NOMO-1 (cell line): ENCODE results near the gene SLC43A3.
"Not testable (repeated sequence)": the region's sequence is repeated elsewhere in the genome, so short reads cannot be mapped to it uniquely, and the experiment has no call there.

ENCODE experiments used
- DNase-seq, 2 experiments: peaks; one replicate each; lab custom pipeline; 2025; ENCODE audit not compliant: unreplicated experiment in 2 of 2; lab: John Stamatoyannopoulos, UW

The SLC43A3 gene

DNA sequence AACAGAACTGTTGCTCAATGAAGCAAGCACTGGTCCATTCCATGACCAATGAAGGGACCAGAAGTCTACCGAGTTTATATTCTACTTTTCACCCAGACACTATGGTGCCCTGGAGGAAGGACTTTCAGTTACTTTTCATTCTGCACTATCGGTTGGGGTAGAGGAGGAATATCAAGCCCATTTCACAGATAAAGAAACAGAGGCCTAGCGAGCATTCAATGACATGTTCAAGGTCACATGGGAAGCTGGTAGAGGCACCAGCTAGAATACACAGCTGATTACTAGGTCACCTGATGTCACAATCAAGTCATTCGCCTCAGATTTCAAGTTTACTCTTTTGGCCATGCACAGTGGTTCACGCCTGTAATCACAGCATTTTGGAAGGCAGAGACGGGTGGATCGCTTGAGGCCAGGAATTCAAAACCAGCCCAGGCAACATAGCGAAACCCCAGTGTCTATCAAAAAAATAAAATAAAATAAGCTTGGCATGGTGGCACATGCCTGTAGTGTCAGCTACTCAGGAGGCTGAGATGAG lies 18.9 kb downstream of the SLC43A3 start:
- no peak for DNase-seq

DNA sequence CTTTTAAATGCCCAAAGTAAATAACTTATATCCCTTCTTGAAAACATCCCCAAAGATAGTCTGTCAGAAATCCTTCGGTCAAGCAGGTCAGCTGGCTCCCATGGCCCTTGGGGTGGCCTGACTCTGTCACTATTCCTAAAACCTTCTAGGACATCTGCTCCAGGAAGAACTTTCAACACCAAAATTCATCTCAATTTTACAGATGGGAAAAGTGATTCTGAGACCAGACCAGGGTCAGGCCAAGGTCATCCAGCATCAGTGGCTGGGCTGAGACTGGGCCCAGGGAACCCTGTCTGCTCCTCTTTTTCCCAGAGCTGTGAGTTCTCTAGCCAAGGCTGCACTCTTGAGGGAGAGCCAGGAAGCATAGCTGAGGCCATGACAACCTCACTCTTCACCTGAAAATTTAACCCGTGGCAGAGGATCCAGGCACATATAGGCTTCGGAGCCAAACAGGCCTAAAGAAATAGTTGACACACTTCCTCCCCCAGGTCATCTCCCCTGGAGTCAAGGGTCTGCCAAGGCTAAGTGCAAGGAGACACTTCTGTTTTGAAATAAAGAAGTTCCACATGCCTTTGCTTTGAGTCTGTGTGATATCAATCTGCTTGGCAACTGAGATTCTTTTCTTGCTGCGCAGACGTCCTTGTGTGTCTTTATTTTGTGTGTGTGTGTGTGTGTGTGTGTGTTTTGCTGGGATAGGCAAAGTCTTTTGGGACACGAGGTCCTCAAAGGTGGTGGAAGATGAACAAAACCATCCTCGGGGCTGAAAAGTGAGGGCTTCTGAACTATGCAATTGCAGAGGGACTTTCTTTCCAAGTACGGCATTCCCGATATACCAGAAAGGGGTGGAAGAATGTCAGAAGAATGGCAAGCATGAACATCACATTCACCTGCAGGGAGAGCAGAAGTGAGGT lies 19.7 kb downstream of the SLC43A3 start:
- no peak for DNase-seq

DNA sequence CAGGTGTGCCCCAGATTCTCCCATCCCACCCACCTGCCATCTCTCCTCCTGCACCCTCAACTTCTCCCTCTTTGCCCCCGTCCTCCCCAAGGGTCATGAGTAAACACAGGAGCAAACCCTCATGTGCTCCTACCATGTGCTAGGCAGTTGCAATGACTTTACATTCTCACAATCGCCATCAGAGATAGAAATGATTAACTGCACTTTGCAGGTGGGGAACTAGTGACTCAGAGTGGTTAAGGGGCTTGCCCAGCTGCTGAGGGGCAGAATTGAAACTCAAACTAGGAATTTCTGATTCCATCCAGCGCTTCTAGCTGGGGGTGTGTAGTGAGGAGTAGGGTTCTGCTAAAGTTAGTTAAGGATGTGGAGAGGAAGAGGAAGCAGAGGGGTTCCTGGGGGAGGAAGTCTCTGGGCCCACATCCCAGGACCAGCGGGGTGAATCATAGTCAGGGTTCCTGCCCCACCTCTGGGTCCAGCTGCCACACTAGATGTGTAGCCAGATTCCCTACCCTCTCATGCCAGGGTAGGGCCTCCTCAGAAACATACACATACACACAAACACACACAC lies 20.5 kb downstream of the SLC43A3 start:
- no peak for DNase-seq

DNA sequence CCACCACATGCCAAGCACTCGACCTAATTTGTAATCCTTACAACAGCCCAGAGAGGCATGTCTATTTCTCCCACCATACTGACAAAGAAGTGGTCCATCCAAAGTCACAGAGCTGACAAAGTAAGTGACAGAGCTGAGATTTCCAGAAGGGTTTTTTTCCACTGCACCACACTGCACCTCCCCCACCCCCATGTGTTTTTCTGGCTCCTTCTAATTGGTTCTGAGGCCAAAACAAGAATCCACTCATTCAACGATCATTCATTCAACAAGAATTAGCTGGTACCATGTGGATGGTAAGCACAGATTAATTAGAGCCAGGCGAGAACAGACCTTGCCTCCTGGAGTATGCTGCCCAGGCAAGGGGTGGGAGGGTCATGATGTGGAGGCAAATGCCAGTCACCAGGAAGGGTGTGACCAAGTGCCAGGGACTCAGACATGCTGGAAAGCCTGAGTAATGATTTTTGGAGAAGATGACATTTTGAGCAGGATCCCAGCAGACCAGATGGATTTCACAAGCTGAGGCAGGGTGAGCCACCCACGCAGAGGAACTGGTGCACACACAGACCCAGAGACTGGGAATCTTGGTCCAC lies 21.6 kb downstream of the SLC43A3 start:
- DNase-seq = no peak

DNA sequence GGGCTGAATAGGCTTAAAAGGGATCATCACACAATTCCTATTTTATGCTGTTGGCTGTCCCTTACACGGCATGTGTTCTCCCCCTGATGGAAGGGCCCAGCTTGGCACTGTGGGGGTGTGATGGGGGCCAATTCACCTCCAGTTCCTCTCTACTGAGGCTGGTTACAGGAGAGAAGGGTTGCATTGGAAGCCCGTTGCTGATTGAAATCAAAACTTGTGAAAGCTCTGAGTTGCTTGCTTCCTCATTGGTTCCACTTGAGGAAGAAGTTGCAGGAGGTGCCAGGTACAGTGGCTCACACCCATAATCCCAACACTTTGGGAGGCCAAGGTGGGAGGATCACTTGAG lies 23.1 kb downstream of the SLC43A3 start:
- DNase-seq = no peak

DNA sequence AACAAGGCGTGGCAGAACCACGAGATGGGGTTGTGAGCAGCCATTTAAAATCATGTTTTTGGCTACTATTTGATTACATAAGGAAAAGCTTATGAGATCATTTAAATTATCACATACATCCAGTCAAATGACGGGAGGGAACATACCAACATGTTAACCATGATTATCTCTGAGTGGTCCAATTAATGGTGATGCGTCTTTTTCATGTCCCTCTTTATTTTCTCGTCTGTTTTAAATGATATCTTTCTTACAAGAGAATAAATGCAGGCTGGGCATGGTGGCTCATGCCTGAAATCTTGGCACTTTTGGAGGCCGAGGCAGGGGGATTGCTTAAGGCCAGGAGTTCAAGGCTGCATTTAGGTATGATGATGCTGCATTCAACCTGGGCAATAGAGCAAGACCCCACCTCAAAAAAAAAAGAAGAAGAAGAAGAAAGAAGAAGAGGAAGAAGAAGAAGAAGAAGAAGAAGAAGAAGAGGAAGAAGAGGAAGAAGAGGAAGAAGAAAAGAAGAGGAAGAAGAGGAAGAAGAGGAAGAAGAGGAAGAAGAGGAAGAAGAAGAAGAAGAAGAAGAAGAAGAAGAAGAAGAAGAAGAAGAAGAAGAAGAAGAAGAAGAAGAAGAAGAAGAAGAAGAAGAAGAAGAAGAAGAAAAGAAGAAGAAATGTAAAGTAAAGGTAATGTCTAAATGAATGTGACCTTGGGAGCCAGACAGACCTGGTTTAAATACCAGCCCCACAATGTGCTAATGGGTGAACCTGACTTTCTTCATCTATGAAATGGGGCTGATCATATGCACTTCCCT lies 23.7 kb downstream of the SLC43A3 start:
- DNase-seq = not testable (repeated sequence)

DNA sequence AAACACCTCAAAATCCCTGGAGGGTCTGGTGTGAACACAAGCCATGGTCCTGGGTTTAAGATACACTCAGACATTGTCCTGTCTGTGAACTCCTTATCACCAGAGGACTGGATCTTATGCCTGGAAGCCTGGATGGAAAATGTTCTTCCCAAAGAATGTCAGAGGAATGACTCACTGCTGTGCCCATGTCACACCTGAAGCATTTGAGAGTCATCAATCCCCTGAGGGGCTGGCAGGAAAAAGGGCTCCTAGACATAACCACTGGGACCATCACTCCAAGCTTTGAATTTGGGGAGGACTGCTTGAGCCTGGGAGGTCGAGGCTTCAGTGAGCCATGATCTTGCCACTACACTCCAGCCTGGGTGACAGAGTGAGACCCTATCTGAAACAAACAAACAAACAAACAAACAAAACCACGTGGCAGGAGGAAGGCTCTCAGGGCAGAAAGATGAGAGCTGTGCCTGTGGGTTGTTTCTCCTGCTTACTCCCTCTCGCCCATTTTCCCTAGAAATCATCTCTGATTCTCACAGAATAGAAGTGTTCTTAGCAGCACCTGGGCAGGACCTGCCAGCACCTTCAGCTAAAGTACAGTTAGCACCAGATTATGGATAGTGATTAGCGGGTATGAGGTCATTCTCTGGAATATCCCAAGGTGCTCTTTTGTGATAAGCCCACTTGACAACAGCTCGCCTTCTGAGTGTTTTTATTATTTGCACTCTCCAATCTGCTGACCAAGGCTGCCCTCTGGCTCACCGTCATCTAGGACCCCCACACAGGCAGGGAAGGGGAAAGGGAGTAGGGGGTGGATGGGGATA lies 24.5 kb downstream of the SLC43A3 start:
- DNase-seq = no peak

DNA sequence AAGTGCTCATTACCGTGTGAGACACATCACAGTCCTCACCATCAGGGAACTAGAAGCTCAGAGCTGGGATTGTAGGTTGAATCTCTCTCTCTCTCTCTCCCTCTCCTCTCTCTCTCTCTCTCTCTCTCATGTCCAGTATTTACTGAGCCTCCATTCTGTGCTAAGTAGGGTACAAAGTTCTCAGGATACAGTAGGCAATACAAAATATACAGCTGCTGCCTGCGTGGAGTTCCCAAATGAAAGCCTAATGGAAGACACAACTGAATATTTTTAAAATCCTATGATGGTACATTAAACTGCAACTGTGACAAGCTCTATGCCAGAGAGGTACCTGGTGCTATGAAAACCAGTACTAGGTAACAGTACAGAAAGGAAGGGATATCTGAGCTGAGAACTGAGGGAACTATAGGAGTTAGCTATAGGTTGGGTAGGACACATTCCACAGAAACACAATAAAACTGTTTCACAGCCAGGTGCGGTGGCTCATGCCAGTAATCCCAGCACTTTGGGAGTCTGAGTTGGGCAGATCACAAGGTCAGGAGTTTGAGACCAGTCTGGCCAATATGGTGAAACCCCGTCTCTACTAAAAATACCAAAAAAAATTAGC lies 26.8 kb downstream of the SLC43A3 start:
- no peak for DNase-seq

DNA sequence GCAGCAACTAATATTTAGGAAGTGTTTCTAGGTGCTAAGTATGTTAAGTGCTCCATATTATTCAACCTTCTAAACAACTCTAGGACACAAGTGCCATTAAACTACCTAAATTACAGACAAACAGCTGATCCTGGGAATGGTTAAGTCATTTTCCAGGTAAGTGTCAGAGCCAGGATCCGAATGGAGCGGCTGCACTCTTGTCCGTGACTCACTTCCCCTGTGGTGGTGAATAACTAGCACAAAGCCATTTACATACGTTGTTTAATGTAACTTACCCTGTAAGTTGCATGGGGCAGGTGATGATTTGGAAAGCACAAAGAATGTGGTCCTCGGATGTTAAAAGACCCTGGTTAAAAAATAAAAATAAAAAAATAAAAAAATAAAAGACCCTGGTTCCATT lies 27.7 kb downstream of the SLC43A3 start:
- DNase-seq = no peak

DNA sequence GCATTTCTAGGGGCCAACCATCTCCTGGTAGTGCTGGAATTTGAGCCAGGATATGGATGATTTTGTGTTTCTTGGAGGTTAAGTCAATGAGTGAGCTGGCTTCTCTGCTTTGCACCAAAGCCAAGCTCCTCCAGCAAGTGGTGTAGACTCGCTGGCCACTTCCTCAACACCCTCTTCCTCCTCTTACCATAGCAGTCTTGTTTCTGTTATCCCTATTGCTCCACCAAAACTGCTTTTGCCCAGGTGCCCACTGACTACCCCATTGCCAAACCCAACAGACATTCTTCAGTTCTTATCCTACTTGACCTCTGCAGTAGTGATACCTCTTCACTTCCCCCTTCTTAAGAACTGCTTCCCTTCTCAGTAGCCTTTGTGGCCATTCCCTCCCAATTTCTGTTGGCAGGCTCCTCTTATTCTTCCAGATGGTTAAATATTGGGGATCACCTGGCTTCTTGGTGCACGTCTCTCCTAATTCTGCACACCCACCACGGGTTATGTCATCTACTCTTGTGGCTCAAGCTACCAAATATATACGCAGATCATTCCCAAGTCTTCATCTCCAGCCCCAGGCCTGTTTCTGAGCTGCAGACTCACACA lies 29.4 kb downstream of the SLC43A3 start:
- peak; percentile 61 to 77 for DNase-seq

DNA sequence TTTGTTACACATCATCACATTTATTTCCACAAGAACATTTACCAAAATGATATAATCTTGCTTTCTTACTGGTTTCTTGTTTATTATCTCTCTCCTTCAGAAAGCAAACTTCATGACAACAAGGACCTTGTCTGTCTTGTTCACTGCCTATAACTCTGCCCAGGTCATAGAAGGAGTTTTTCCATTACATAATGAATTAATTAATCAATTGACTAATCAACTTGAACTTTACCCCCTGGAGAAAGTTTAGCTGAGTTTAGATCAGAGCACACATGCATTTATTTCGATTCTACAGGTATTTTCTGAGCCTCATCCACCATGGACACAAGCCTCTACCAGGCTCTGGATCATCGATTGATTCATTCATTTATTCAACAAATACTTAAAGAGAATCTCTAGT lies 30.2 kb downstream of the SLC43A3 start:
- no peak for DNase-seq

DNA sequence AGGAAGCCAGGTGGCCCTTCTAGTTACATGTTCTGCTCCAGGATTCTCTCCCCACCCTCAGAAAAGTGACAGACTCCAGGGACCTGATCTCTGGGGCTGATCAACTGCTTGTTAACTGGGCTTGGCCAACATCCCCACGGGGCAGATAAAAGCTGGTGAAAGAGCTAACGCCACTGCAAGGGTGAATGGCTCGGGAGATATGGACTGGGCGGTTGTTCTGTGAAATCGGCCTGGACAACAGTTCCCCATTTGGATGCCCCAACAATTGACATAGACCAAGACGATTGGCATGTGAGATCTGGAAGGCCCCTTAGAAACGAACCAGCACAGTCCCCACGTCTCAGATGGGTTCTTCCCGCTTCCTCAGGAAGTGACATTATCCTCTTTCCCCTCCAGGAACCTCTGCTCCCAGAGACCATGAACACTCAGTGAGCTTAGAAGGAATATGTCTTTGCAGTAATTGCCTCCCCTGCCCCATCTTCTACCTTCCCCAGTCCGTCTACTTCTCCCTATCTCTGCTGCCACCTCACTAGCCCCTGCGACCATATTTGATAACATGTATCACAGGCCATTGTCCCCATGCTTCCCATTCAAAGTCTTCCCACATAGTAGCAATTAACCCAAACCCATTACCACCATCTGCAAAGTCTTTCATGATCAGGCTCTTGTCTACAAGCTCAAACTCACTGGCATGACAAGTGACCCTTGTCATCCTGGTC lies 30.9 kb downstream of the SLC43A3 start:
- DNase-seq = no peak

DNA sequence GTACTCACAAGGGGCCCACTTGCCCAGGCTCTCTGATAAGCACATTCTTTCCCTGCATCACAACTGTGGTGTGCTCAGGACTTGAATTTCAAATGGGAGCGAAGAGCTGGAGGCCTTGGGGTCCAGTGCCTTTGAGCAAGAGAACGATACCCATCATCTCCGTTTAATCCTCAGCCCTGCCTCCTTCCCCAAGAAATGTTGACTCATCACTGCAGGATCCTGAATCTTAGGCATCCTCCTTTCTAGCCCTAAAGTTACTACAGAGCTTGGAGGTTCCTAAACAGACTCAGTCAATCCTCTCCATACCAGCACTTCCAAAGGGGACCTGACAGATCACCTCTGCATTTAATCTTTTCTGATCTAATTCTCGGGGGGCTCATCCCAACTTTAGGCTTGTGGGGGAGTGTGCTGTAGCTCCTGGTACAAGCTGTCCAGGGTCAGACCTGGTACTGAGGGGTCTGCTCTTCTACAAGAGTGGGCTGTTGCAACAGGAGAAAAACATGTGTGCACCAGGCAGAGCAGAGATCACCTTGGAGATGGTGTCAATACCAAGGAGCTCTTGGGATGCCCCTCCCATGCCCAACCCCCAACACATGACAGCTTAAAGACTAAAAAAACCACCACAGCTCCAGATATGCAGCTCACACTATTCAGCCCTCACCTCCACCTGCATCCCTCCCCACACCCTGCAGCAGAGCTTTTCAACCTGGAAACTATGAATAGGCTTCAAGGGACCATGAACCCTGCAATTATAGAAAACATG lies 32.5 kb downstream of the SLC43A3 start:
- DNase-seq = no peak

DNA sequence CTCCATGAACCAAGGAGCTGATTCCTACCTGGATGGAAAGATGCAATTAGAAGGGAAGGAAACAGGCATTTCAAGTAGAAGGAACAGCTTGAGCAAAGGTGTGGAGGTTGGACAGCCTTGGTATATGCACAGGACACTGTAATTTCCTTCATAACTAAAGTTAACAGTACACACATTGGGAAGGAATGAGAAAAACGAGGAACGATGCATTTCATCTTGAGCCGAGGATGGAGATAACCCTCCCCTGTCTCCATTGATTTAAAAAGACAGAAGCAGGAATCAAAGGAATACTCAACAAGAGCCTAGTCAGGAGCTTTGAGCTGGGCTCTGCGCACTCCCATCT lies 34.2 kb downstream of the SLC43A3 start:
- DNase-seq = no peak

DNA sequence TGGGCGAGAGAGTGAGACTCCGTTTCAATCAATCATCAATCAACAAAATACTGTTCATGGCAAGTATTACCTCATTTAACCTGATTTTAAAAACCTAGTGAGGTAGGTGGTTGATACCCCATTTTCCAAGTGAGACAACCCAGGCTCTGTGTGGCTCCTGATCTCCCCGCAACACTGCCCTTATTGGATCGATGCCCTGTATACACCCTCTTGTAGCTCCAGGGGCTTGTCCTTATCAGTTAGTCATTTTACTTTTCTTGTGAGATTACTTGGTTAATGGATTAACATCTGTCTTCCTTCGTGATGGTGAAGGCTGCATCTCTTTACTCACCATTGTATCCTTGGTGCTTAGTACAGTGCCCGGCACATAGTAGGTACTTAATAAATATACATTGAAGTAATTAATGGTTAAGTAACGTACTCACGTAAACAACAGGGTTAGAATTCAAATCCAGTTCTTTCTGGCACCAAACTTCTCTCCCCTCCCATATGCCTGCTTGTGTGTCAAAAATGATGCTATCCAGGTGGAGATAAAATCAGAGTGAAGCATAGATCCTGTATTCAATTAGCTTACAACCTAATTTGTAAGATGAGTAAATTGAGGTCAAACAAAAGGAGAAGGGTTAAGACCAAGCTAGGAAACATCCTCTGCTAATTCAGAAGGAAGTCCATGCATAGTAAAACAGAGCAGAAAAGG lies 34.7 kb downstream of the SLC43A3 start:
- DNase-seq = no peak

DNA sequence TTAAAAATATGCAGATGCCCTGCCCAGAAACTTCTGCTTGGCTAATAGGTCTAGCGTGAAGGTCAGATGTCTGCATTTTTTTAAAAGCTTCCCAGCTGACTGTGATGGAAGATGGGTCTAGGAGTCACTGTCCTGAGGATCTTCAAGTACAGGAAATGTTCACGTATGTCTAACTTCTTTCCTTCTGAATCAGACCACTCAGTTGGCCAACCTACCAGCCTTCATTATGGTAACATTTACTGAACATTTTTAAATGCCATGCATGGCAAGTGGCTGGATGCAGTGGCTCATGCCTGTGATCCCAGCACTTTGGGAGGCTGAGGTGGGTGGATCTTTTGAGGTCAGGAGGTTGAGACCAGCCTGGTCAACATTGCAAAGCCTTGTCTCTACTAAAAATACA lies 35.4 kb downstream of the SLC43A3 start:
- no peak for DNase-seq

DNA sequence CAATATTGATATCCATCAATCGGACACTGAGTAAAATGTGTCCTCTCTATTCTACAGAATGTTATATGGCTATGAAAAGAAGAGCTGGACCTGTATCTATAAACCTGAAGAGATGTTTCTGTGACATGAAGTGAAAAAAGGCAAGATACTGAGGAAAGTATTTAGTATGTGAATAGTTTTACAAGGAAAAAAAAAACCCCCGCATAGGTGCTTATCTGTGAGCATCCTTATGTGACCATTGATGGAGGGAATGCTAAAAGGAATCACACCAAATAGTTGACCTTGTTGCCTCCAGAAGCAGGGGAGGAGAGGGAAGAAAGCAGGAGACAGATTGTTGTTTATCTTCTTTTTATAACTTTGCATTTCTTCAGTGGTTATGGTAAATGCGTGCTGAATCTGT lies 35.8 kb downstream of the SLC43A3 start:
- DNase-seq = no peak

DNA sequence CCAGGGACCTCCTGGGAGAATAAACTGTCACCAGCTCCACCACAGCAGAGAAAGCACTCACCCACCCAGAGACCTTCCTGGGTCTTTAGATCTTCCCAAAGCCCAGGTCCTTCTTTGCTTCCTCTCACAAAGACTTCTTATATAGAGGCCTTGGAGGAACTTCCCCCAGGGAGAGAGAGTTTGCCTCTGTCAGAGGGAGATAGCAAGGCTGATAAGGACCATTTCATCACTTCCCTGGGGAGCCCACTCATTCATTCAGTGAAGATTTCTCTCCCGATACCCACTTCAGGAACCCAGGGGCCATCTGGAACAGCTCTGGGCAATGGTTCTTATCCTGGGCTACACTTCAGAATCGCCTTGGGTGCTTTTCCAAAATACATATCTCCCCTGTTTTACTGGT lies 36.4 kb downstream of the SLC43A3 start, which contains the start of gene PRG2:
TSS of gene PRG2 (minus strand) at position 116 of the 400 bp plus-strand sequence. CDS start 706 bp downstream, outside the sequence.
- DNase-seq = no peak
